NCI-H1092 treated with DMSO at 0.1 percent for 48 hours (cell line): ENCODE results near the gene ADAMTS3.

Experiments
- DNase-seq: peaks from one replicate; lab custom pipeline; 2025; lab: John Stamatoyannopoulos, UW

ADAMTS3 gene

DNA sequence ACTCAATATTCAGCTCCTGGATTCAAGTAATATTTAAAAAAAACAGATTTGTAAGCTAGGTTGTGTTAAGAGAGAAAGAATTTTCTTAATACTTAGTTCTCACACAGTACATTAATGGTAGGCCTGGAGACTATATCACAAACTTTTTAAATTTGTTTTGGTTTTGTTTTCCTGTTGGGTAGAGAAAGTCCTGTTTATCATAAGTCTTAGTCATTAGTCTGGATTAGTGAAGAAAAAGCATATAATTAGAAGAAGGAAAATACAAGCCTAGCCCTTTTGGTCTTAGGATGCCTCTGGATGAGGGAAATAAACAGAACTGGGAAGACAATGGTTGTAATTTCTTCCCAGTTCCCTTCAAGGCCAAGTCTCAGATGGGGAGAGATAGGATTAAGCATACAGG, 163.6 kb downstream of the ADAMTS3 start:
- DNase-seq = no peak

DNA sequence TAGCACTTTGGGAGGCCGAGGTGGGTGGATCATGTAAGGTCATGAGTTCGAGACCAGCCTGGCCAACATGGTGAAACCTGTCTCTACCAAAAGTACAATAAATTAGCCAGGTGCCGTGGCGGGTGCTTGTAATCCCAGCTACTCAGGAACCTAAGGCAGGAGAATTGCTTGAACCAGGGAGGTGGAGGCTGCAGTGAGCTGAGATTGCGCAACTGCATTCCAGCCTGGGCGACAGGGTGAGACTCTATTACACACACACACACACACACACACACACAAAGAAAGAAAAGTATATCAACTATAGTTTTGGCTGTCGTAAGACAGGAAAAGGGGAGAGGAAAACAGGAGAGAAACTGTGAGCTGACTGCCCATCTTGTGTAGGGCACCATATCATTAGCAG, 171.7 kb downstream of the ADAMTS3 start:
- DNase-seq = no peak

DNA sequence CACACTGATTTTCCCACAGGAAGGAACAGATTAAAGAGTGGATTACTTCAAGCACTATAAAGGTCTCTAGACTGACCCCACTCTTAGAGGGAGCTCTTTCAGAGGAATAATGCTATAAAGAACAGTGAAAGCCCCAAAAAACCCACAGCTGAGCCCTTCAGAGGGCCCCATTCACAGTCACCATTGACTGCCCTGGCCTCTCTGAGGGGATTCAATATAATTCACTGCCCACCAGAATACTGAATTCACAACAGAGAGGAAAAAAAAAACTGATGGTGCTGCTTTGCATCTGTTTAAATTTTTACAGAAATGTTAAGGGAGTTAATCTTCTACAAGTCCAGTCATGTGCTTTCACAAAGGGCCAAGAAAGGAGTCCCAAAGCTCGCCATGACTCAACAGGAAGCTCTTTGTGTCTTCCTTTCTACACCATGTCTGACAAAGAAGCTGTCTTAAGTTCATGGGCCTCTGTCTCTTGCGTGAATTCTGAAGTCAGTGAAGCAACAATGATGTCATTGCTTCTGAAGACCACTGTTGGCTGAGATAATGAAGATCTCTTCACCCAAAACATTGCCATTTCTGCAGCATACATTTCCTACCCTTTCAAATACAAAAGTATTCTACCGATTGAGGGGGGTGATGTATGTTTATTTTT, 174.9 kb downstream of the ADAMTS3 start:
- DNase-seq = no peak

DNA sequence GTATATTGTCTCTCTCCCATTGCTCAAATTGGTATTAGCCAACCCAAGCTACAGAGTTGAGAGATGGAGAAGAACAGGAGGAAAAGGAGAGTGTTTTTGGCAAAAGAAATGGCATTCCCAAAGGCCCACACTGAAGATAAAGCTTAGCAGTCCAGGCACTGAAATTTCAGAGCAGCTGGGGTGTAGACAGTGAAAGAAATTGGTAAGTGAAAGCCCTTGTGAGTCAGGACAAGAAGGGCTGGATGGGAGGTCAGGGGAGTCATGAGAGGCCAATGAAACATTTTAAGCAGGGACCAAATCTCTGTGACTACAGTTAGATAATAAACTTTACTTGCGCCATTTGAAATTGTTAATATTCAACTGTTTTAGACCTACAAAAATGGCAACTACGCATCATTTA, 177.7 kb downstream of the ADAMTS3 start:
- DNase-seq = no peak

DNA sequence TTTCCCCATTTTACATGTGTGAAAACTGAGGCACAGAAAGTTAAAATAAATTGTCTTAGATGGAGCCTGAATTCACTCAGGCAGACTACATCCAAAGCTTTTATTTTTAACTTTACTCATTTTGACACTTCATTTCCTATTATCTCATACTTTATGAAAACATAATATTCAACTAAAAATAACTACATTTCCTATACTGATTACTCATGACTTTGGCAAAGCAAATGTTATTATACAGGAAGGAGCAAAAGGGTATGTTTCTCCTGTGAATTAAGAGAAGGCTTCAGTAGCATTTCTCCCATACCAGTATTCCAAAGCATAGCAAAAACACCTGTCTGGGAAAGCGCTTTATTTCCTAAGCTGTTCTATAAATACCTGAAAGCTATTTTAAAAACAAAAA, 178.6 kb downstream of the ADAMTS3 start:
- DNase-seq = no peak

DNA sequence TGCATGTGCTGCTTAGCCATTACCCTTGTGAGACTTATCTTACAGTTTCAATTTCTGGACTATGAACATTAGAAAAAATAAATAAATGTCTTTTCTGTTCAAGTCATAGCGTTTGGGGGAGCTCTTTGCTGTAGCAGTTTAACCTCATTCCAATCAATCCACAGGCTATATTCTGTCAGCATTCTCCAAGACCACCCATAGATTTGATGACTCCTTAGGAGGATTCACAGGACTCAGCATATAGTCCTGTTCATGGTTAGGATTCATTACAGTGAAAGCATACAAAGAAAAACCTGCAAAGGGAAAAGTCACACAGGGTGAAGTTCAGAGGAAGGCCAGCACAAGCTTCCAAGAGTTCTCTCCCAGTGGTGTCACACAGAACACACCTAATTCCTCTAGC, 180.5 kb downstream of the ADAMTS3 start:
- no peak for DNase-seq

DNA sequence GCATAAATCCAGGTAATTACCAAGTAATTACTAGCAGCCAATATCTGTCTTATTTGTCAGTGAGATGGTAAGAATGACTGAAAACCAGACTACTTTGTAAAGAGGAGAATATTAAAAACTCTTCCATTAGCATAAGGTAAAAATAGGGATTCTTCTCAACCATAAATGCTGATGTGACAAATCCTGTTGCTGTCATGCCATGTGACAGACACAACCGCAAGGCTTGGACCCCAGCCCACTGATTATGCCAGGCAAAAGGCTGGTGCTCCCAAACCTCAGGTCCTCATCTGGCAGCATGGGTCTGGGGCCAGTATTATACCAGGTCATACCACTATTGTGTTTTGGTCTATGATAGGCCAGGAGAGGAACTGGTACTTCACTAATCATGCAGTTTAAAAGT, 181.1 kb downstream of the ADAMTS3 start:
- no peak for DNase-seq

DNA sequence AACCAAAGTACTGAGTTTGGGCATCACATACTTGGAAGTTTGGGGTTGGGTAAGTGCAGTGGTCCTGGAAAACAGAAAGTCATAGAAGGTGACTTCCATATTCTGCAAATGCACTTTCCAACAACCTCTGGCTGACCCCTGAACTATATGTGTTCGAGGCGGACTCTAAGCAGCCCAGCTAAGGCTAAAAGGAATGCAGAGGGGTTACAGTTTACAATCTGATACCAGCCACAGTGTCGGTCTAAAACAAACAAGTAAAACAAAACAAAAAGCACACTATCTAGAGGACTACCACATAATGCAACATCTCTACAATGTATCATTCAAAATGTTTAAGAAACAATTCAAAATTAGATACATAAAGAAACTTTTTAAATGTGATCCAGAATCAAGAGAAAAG, 185.6 kb downstream of the ADAMTS3 start:
- DNase-seq = no peak

DNA sequence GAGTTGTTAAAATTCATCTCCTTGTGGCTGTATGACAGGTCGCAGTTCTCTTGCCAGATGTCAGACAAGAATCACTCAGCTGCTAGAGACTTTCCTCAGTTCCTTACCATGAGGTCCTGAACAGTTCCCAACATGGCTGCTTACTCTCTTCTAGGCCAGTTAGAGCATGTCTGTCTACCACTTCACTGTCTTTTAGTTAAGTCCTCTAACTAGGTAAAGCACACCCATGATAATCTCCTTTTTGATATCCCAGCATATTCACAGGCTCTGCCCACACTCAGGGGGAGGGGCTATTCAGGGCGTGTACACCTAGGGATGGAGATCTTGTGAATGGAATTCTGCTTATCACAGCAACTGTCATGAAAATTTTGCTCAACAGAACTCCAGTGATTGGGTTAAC, 190.1 kb downstream of the ADAMTS3 start:
- DNase-seq = no peak

DNA sequence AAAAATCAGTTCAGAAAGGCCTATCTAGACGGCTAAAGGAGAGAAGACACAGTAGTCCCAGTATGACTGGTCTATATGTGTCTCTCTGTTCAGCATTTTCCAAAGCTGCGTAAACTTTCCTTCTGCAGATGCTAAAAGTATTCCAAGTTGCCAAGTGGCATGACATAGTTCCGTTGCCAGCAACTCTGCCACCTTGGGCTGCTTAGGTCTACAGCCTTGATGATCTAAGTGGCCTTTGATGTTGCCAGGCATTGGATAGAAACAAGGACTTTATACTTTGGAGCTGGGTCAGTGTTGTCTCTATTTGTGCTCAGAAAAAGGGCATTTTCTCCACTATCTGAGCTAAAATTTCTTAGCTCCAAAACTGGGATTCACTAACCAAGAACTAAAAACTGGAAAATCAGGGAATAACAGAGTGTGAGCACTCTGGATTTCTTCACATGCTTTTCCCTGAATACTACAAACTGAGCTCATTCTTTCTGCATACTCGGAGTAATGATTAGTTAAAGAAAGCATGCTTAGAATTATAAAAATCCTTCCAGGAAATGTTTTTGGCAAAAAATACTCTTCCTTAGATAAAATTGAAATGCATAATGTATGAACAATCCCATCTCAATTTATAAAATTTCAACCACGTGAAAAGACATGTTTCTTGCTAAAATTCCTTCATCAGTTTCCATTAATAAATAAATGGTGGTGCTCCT, 191.4 kb downstream of the ADAMTS3 start:
- DNase-seq = no peak

DNA sequence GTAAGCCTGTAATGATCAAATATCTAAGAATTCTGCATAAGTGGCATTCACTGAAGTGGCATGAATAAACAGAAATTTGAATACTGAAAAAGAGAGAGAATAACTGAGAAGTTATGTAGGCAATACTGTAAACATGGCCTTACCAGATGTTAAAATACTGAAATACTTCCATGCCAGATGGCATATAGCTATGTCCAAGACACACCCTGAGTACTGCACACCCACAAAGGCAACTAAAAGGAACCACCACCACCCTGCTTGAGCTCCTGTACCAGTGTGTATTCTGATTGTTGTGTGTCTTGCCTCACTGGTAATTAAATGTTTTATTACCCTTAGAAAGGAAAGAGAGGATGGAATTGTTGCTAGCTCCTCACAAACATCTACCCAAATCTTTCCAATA, 192.1 kb downstream of the ADAMTS3 start:
- DNase-seq = no peak

DNA sequence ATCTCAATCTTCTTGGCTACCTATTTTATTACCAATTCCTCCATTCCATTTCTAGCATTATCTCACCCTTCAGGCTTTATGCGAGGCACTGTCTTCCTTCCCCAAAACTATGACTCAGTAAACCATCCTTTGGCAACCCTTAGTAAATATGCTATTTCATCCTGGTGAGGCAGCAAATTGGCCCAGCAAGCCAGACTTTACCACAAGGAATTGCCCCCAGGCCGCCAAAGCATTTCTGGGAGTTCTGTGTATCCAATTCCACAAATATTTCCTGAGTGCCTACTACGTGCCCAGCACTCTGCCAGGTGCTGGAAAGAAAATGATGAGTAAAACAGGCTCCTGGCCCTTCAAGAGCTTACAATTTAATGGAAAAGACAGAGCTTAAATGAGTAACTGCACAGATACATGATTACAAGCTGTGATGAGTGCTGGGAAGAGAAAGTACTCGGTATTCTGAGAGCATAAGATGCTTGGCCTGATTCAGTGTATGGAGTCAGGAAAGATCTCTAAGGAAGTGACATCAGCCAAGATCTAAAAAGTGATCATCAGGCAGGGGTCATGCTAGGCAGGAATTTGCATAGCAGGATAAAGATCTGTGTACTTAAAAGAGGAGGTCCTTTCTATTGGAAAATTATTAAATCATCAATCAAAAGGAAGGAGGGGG, 193.8 kb downstream of the ADAMTS3 start:
- no peak for DNase-seq

DNA sequence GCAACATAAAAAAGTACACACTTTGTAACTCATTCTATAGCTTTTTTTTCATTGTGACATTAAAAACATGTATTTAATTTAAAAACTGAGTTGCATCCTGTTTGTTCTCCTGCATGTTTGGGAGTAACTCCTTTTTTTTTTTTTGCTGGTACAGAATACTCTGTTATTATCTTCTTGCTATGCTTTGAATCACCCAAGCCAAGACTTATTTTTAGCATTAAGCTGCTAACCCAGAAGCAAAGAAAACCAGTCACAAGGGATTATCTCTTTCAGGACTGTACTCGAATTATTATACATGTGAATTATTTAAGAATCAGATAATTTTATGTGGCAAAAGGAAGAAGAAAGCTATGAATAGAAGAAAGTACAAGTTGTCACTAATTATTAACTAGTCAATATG, 194.9 kb downstream of the ADAMTS3 start:
- no peak for DNase-seq

DNA sequence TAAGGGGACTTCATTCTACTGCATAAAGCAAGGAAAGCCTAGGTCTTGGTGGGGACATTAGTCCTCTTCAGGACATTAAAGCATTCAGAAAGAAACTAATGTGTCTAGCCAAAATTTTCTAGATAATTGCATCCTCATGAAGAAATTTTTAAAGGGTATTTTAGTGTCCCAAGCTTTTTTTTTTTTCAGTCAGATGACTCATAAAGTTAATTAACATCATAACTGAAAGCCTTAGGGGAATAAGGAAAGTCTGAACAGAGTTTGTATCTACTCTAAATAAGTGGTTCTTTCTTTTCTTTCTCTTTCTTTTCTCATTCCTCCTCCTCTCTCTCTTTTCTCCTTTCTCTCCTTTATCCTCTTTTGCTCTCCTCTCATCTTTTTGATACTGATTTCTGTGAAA, 202.4 kb downstream of the ADAMTS3 start:
- no peak for DNase-seq

DNA sequence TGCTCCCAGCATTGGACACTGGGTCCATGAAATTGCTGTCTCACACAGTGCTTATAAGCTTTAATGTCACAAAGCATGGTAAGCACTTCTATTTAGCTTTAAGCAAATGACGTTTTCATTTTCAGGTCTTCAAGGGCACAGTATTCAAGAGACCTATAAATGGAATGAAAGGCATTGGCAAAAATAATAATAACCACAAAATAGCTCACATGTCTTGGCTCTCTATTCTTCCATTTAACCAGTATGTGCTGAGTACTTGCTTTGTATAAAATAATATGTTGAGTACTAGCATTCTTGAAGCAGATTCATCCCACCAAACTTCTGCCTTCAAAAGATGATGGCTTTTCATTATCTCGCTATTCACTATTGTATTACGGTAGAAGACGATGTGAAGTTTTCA, 203.0 kb downstream of the ADAMTS3 start:
- DNase-seq = no peak

DNA sequence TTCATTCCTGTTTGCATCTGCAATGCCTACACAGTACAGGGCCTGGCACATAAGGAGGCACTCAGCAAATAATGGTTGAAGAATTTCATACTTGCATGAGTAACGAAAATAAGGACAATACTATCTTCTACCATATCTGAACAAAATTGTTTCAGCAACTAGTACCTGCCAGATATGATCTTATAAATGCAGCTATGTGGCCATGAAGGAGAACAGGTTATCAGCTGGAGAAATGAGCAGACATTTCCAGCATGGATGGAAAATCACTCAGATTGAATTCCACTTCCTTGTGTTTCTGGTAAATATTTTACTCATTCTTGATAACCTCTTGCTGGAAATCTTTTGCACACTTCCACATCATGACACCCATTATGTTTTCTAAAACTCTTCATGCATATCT, 204.0 kb downstream of the ADAMTS3 start:
- no peak for DNase-seq

DNA sequence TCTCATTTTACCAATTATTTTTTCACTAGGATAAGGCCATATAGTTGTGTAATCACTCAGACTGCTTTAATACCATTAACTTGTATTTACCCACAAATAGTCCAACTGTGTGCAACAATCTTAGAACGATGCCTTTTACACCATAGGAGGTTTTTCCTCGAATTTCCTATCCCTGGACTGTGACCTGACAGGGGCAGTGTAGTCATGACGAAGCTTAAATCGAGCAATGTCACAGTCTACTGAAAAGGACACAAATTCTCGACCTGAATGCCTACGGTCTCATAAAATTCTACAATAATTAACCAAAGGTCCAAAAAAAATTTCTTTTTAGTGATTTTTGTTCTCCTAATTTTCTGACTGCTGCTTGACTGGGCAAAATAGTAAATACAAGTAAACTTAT, 208.9 kb downstream of the ADAMTS3 start:
- DNase-seq = no peak

DNA sequence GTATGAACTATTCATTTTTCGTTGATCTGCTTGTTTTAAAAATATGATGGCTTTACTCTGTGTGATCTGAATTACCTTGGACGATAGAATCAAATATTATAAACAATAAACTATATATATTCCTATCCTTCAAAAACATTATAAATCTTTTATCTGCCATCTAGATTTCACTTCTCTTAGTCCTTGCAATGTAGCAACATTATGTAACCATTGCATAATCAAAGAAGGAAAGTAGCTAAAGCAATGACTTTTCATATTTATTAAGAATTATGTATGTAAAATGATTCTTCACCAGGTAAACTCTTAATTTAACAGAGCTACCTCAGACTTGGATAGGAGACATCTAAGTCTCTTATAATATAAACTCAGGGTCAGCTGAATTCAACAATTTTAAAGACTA, 210.5 kb downstream of the ADAMTS3 start:
- no peak for DNase-seq

DNA sequence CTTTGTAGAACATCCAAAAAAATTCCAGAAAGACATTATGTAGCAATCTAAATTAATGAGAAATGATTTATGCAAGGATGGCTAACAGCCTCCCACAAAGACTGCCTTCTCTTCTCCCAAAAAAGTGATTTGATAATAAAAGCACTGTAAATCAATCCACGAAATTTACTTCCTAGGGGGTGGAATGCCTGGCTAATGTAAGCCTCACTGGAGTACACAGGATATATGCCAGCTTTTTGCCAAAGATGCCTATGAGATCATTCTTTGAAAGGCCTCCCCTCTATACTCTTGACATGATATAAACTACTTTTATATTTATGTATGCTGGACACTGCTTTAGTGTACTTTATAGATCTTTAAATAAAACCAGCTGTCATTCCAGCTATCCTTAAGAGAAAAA, 211.1 kb downstream of the ADAMTS3 start:
- DNase-seq = no peak

DNA sequence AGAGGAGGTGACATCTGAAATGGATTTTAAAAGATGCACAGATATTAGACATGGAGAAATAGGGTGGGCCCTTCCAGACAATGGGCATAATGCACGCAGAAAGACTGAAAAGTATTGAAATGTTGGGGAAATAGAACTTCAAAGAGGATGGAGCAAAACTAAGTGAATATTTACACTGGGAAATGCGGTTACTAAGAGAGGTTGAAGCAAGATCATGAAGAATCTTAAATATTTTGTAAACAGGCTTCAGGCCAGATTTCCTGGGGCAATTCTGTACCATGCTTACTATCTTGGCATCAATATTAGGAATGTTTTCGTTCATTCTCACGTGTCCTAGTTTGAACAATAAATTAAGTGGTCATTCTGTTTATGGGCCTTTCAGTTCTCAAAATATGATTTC, 216.3 kb downstream of the ADAMTS3 start:
- no peak for DNase-seq

DNA sequence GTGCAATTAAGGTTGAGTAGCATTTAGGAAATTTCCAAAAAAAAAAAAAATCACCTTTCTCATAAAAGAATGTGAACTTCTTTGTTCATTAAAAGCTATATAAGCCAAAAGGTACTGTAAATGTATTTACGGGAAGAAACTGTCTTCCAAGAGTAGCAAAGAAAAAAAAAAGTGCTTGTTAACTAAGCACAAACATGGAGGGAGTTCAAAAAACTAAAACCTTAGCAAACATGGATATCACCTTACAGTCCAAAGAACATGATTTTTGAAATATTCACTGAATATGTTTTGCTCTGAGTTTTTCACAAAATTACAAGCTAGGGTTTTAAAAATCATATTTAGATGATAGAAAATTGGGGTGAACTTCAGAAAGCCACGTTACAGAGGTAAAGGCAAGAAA, 217.5 kb downstream of the ADAMTS3 start:
- DNase-seq = no peak

DNA sequence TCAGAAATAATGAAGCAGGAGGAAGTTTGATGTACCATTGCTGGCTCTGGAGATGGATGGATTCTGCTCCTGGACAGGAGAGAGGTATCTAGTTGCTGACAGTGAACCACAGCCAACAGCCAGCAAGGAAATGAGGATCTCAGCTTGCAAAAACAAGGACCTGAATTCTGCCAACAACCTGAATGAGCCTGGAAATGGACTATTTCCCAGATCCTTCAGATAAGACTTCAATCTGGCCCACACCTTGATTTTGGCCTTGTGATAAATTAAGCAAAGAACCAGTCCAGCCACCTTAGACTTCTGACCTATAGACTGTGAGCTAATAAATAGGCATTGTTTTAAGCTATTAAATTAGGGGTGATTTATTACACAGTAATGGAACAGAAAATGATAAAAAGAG, 220.3 kb downstream of the ADAMTS3 start:
- no peak for DNase-seq

DNA sequence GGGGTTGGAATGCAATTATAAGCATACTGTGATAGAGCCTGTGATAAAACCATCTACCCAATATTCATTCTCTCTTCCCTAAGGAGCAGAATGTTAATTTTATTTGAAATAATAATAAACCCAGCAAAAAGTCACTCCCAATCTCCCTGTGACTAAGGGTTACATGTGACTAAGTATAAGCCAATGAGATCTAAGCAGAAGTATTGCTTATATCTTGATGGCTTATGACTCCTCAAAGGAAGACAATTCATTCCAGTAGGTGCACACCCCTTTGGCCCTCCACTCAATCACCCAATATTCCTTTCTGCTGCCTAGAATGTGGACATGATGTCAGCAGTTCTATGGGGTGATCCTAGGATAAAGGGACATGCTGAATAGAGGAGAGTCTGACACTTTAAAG, 224.6 kb downstream of the ADAMTS3 start:
- no peak for DNase-seq

DNA sequence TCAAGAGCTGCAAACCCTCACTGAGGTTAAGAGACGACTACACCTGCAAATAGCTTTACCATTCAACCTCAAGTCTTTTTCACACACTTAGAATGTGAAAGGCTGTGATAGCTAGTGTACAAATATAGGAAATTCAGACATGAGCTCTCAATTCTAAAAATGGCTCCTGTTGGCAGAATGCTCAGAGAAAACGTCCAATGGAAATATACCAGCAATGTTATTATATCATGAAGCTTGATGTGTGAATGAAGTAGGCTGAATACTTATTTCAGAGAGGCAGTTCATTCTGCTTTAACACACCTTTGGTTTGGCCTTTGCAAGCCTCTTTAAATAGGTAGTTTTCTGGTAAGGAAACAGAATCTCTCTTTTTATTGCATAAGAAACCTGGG, 227.6 kb downstream of the ADAMTS3 start:
- DNase-seq = no peak
